Kidney (tissue), 14 donors: Measurements from ENCODE around the gene ALCAM. TPM values are rescaled to one million over a fixed set of nuclear protein-coding genes. Genes with fewer than 3 reads are reported as not detected.

ENCODE experiments used
- DNase-seq, 5 donors: peaks; one replicate each; pipeline ENCODE4 v3.0.0-alpha.2; 2013 to 2020
- FAIRE-seq: peaks from 2 replicates; lab custom pipeline; 2012; peaks lifted over from hg19 to GRCh38; lab: Jason Lieb, UNC
- H3K27ac ChIP-seq, 2 donors: one replicate each; pipeline ENCODE4 v1.7.0; 2013; ENCODE audit warnings: low read depth in 2 of 2, low read length in 2 of 2, inconsistent platforms in 1 of 2
- H3K27me3 ChIP-seq: one replicate; pipeline ENCODE4 v1.7.1; 2013; ENCODE audit warnings: low read length, inconsistent platforms; ENCODE audit not compliant: control insufficient read depth, insufficient read depth
- H3K36me3 ChIP-seq, 3 donors: one replicate each; pipeline versions ENCODE4 v1.7.0 to v1.7.1; 2013; ENCODE audit warnings: low read length in 3 of 3, control low read depth in 1 of 3, inconsistent platforms in 1 of 3; ENCODE audit not compliant: insufficient read depth in 3 of 3, control insufficient read depth in 2 of 3
- H3K4me1 ChIP-seq, 3 donors: one replicate each; pipeline versions ENCODE4 v1.7.0 to v1.7.1; 2013; ENCODE audit warnings: low read length in 3 of 3, inconsistent platforms in 1 of 3, low read depth in 1 of 3; ENCODE audit not compliant: control insufficient read depth in 2 of 3, insufficient read depth in 2 of 3
- H3K4me3 ChIP-seq, 3 donors: one replicate each; pipeline versions ENCODE4 v1.7.0 to v1.8.1; 2013; ENCODE audit warnings: low read length in 3 of 3, control low read depth in 1 of 3, inconsistent platforms in 1 of 3
- H3K9ac ChIP-seq, 3 donors: one replicate each; pipeline versions ENCODE4 v1.7.0 to v1.7.1; 2013; ENCODE audit warnings: low read length in 3 of 3, control low read depth in 1 of 3, inconsistent platforms in 1 of 3
- H3K9me3 ChIP-seq, 3 donors: one replicate each; pipeline versions ENCODE4 v1.7.0 to v1.7.1; 2013; ENCODE audit warnings: low read length in 3 of 3, control low read depth in 1 of 3, inconsistent platforms in 1 of 3; ENCODE audit not compliant: control insufficient read depth in 2 of 3, insufficient read depth in 1 of 3
- intact Hi-C: fragments of 100-400 bp; cut with DNase I; formaldehyde crosslinking; loops from one replicate; pipeline ENCODE4 v1.11.1; 2022
- polyA plus RNA-seq: library from polyadenylated mRNA; stranded (reverse); fragments of 350-450 nt; fragmentation: Illumina TruSeq; extraction: RNeasy Lipid Tissue Mini Kit (QIAGEN cat#74804); gene quantifications from one replicate; pipeline ENCODE4 v1.2.3, GENCODE V29; 2014; ENCODE audit warnings: low read depth, low replicate concordance; ENCODE audit not compliant: insufficient read depth
- total RNA-seq: library from RNA; stranded (reverse); fragmentation: NEBNext Ultra II Directional; extraction: Animal tissue kit (Norgen Biotek cat#: 25700); gene quantifications from one replicate; pipeline ENCODE4 v1.2.1, GENCODE V29; 2021
- TF ChIP-seq, protein P1 (sequence below): IDR thresholded peaks from 3 replicates; pipeline ENCODE4 v1.5.1; 2012; ENCODE audit warnings: mild to moderate bottlenecking, moderate library complexity, borderline replicate concordance; ENCODE audit not compliant: insufficient read depth; ENCODE audit errors: extremely low read depth
- donor health status: control.
- donor health status: control.
- donor health status: control.
- donor health status: control.
- donor health status: control.
- donor health status: DM: yes; HTN: yes; CAD: no.
- donor health status: Normal renal cell carcinoma (clear cell type).

ALCAM gene
- total and polyA plus RNA-seq, 2 donors from 2014 or later: 15.1 to 36.4 TPM

- H3K36me3 ChIP-seq: no peaks in the 10 kb centered on the region
- H3K27ac ChIP-seq: no peak overlapping the region
- TF ChIP-seq, protein P1, sequence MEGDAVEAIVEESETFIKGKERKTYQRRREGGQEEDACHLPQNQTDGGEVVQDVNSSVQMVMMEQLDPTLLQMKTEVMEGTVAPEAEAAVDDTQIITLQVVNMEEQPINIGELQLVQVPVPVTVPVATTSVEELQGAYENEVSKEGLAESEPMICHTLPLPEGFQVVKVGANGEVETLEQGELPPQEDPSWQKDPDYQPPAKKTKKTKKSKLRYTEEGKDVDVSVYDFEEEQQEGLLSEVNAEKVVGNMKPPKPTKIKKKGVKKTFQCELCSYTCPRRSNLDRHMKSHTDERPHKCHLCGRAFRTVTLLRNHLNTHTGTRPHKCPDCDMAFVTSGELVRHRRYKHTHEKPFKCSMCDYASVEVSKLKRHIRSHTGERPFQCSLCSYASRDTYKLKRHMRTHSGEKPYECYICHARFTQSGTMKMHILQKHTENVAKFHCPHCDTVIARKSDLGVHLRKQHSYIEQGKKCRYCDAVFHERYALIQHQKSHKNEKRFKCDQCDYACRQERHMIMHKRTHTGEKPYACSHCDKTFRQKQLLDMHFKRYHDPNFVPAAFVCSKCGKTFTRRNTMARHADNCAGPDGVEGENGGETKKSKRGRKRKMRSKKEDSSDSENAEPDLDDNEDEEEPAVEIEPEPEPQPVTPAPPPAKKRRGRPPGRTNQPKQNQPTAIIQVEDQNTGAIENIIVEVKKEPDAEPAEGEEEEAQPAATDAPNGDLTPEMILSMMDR: no peak
- no peaks in the 10 kb centered on the region for H3K27me3 ChIP-seq
- no peak overlapping the region for H3K4me3 ChIP-seq
- FAIRE-seq: no peak
- H3K4me1 ChIP-seq: no peaks in the 10 kb centered on the region
- no peak overlapping the region for H3K9ac ChIP-seq
- no peaks in the 10 kb centered on the region for H3K9me3 ChIP-seq
- no peak for DNase-seq
- intact Hi-C loops: no loop called here
Observed at GRCh38 chr3:105564546-105565288, 198.0 kb downstream of the ALCAM start.

DNA sequence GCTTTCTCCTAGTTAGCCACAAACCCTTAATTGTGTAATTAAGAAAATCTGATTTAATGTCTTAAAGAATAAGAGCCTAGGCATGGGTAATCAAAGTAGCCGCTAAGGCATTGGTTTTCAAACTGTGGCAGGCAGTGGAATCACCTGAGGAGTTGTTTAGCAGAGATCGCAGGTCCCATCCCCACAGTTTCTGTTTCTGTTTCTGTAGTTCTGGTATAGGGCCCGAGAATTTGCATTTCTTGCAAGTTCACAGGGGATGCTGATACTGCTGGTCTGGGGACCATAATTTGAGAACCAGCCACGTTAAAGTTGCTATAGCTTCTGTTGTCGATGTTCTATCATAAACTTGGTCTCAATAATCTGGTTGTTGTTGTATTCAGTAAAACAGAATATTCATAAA, 204.3 kb downstream of the ALCAM start:
- H3K4me3 ChIP-seq: no peak overlapping the region
- FAIRE-seq: no peak
- H3K27ac ChIP-seq: no peak overlapping the region
- TF ChIP-seq, protein P1: no peak
- DNase-seq: no peak
- no peak overlapping the region for H3K9ac ChIP-seq
- intact Hi-C loops: no loop called here
- H3K9me3 ChIP-seq: no peaks in the 10 kb centered on the region
- no peaks in the 10 kb centered on the region for H3K27me3 ChIP-seq
- no peaks in the 10 kb centered on the region for H3K4me1 ChIP-seq
- H3K36me3 ChIP-seq: no peaks in the 10 kb centered on the region

DNA sequence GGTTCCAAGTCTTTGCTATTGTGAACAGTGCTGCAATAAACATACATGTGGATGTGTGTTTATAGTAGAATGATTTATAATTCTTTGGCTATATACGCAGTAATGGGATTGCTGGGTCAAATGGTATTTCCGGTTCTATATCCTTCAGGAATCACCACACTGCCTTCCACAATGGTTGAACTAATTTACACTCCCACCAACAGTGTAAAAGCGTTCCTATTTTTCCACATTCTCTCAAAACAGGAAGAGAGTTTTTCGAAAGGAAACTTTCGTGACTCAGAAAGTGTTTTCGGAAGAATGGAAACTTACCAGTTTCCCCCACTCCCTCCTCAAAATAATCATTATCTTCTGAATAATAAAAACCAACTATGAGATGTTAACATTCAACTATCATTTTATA, 205.8 kb downstream of the ALCAM start:
- FAIRE-seq (no peak), DNase-seq (no peak)
- no peaks in the 10 kb centered on the region for H3K36me3 ChIP-seq
- no peaks in the 10 kb centered on the region for H3K9me3 ChIP-seq
- H3K4me3 ChIP-seq: no peak overlapping the region
- intact Hi-C loops: no loop called here
- H3K27me3 ChIP-seq: no peaks in the 10 kb centered on the region
- H3K27ac ChIP-seq: no peak overlapping the region
- TF ChIP-seq, protein P1: no peak
- H3K9ac ChIP-seq: no peak overlapping the region
- no peaks in the 10 kb centered on the region for H3K4me1 ChIP-seq
